HUES64 (cell line): ENCODE measurements around the gene KSR2.

Source experiments
- H3K27ac ChIP-seq: 2 replicates; pipeline ENCODE4 v1.7.0; 2013; ENCODE audit warnings: low read depth, low read length, inconsistent platforms
- H3K27me3 ChIP-seq: 2 replicates; pipeline ENCODE4 v1.6.1; 2013; ENCODE audit warnings: mild to moderate bottlenecking, low read length; ENCODE audit not compliant: insufficient read depth
- H3K36me3 ChIP-seq: 2 replicates; pipeline ENCODE4 v1.6.1; 2013; ENCODE audit warnings: mild to moderate bottlenecking, low read length; ENCODE audit not compliant: insufficient read depth
- H3K4me1 ChIP-seq: 2 replicates; pipeline ENCODE4 v1.6.1; 2013; ENCODE audit warnings: mild to moderate bottlenecking, low read length, moderate library complexity; ENCODE audit not compliant: insufficient read depth
- H3K4me3 ChIP-seq: 2 replicates; pipeline ENCODE4 v1.5.1; 2013; ENCODE audit warnings: mild to moderate bottlenecking, low read length, moderate library complexity
- H3K9ac ChIP-seq: 2 replicates; pipeline ENCODE4 v1.6.1; 2013; ENCODE audit warnings: mild to moderate bottlenecking, low read depth, low read length
- H3K9me3 ChIP-seq: 2 replicates; pipeline ENCODE4 v1.6.1; 2013; ENCODE audit warnings: low read depth, low read length; ENCODE audit not compliant: insufficient read depth
- WGBS: fragments of 150-250, 120-280 bp; methylation state at CpG from one replicate; pipeline ENCODE4 v1.1.7; 2013; ENCODE audit warnings: missing lambda C conversion rate; 5-methylcytosine and 5-hydroxymethylcytosine counted together

KSR2 gene

GRCh38 chr12:117685110-117685926, 283.5 kb downstream of the KSR2 start:
- H3K9me3 ChIP-seq: no peaks in the 10 kb centered on the region
- no peak overlapping the region for H3K4me3 ChIP-seq
- H3K36me3 ChIP-seq: no peaks in the 10 kb centered on the region
- H3K9ac ChIP-seq: no peak overlapping the region
- 84% methylated on average over 13 of the region's 13 CpGs for WGBS
- no peaks in the 10 kb centered on the region for H3K27me3 ChIP-seq
- peak overlapping the region; percentile 29; the same call in 1 of the 2 replicates for H3K27ac ChIP-seq
- H3K4me1 ChIP-seq: peaks cover 18% of the 10 kb centered on the region

GRCh38 chr12:117684471-117684870, 284.3 kb downstream of the KSR2 start:
- H3K27ac ChIP-seq: no peak overlapping the region
- no peaks in the 10 kb centered on the region for H3K9me3 ChIP-seq
- WGBS: 98% methylated on average over 5 of the region's 6 CpGs
- peaks cover 18% of the 10 kb centered on the region for H3K4me1 ChIP-seq
- H3K9ac ChIP-seq: no peak overlapping the region
- H3K36me3 ChIP-seq: no peaks in the 10 kb centered on the region
- H3K4me3 ChIP-seq: no peak overlapping the region
- no peaks in the 10 kb centered on the region for H3K27me3 ChIP-seq

- Histone ChIP-seq H3K9me3 (no peaks in the 10 kb centered on the region), H3K4me1 (peaks cover 5% of the 10 kb centered on the region), H3K4me3 (no peak overlapping the region), H3K36me3 (no peaks in the 10 kb centered on the region), H3K27ac (no peak overlapping the region), H3K27me3 (no peaks in the 10 kb centered on the region), H3K9ac (no peak overlapping the region)
- 91% methylated on average over 3 of the region's 3 CpGs for WGBS
Measured at GRCh38 chr12:117680312-117680711, 288.5 kb downstream of the KSR2 start.

GRCh38 chr12:117679776-117680175, 289.0 kb downstream of the KSR2 start:
- Histone ChIP-seq H3K4me3 (no peak overlapping the region), H3K9me3 (no peaks in the 10 kb centered on the region), H3K36me3 (no peaks in the 10 kb centered on the region), H3K27me3 (no peaks in the 10 kb centered on the region), H3K9ac (no peak overlapping the region), H3K4me1 (no peaks in the 10 kb centered on the region), H3K27ac (no peak overlapping the region)

GRCh38 chr12:117674763-117675162, 294.0 kb downstream of the KSR2 start:
- Histone ChIP-seq H3K36me3 (no peaks in the 10 kb centered on the region), H3K9ac (no peak overlapping the region), H3K27ac (no peak overlapping the region), H3K9me3 (no peaks in the 10 kb centered on the region), H3K27me3 (no peaks in the 10 kb centered on the region), H3K4me1 (peaks cover 4% of the 10 kb centered on the region; the same call in 1 of the 2 replicates), H3K4me3 (no peak overlapping the region)
- WGBS: 95% methylated on average over 1 of the region's 1 CpG

GRCh38 chr12:117674313-117674712, 294.5 kb downstream of the KSR2 start:
- H3K27me3 ChIP-seq: no peaks in the 10 kb centered on the region
- no peak overlapping the region for H3K4me3 ChIP-seq
- no peak overlapping the region for H3K9ac ChIP-seq
- H3K4me1 ChIP-seq: peaks cover 4% of the 10 kb centered on the region; the same call in 1 of the 2 replicates
- H3K36me3 ChIP-seq: no peaks in the 10 kb centered on the region
- no peak overlapping the region for H3K27ac ChIP-seq
- no peaks in the 10 kb centered on the region for H3K9me3 ChIP-seq
- 95% methylated on average over 3 of the region's 3 CpGs for WGBS

GRCh38 chr12:117671734-117672133, 297.1 kb downstream of the KSR2 start:
- Histone ChIP-seq H3K27ac (no peak overlapping the region), H3K4me1 (peaks cover 4% of the 10 kb centered on the region; the same call in 1 of the 2 replicates), H3K36me3 (no peaks in the 10 kb centered on the region), H3K27me3 (no peaks in the 10 kb centered on the region), H3K4me3 (no peak overlapping the region), H3K9me3 (no peaks in the 10 kb centered on the region), H3K9ac (no peak overlapping the region)
- WGBS: 52% methylated on average over 8 of the region's 8 CpGs

- Histone ChIP-seq H3K36me3 (no peaks in the 10 kb centered on the region), H3K27me3 (no peaks in the 10 kb centered on the region), H3K9ac (no peak overlapping the region), H3K4me3 (no peak overlapping the region), H3K4me1 (no peaks in the 10 kb centered on the region), H3K9me3 (no peaks in the 10 kb centered on the region), H3K27ac (no peak overlapping the region)
- WGBS: 90% methylated on average over 5 of the region's 5 CpGs
Measured at GRCh38 chr12:117664169-117664568, 304.6 kb downstream of the KSR2 start.

- Histone ChIP-seq H3K27me3 (no peaks in the 10 kb centered on the region), H3K9ac (no peak overlapping the region), H3K36me3 (no peaks in the 10 kb centered on the region), H3K4me3 (no peak overlapping the region), H3K27ac (no peak overlapping the region), H3K4me1 (no peaks in the 10 kb centered on the region), H3K9me3 (no peaks in the 10 kb centered on the region)
- WGBS: 83% methylated on average over 8 of the region's 8 CpGs
Measured at GRCh38 chr12:117662620-117663395, 306.0 kb downstream of the KSR2 start.

GRCh38 chr12:117662220-117662619, 306.6 kb downstream of the KSR2 start:
- Histone ChIP-seq H3K4me1 (no peaks in the 10 kb centered on the region), H3K9ac (no peak overlapping the region), H3K4me3 (no peak overlapping the region), H3K27ac (no peak overlapping the region), H3K27me3 (no peaks in the 10 kb centered on the region), H3K36me3 (no peaks in the 10 kb centered on the region), H3K9me3 (no peaks in the 10 kb centered on the region)
- WGBS: 90% methylated on average over 6 of the region's 6 CpGs

- H3K9ac ChIP-seq: no peak overlapping the region
- no peaks in the 10 kb centered on the region for H3K9me3 ChIP-seq
- no peaks in the 10 kb centered on the region for H3K4me1 ChIP-seq
- H3K36me3 ChIP-seq: no peaks in the 10 kb centered on the region
- 82% methylated on average over 3 of the region's 3 CpGs for WGBS
- H3K27me3 ChIP-seq: no peaks in the 10 kb centered on the region
- no peak overlapping the region for H3K4me3 ChIP-seq
- no peak overlapping the region for H3K27ac ChIP-seq
Measured at GRCh38 chr12:117661471-117661870, 307.3 kb downstream of the KSR2 start.
